HG03439 (cell line): ENCODE measurements around the gene TBX15.

Experiments used
- ATAC-seq: cut with Tn5 transposase; IDR thresholded peaks from one replicate; pipeline ENCODE4 v1.9.1; 2021; ENCODE audit warnings: mild to moderate bottlenecking, moderate library complexity; ENCODE audit not compliant: unreplicated experiment

TBX15 gene

GRCh38 chr1:119002028-119002686 lies 14.0 kb upstream of the TBX15 start:
- no peak for ATAC-seq

GRCh38 chr1:119001181-119002027 lies 13.3 kb upstream of the TBX15 start:
- ATAC-seq: no peak

GRCh38 chr1:119000371-119001180 lies 12.4 kb upstream of the TBX15 start:
- no peak for ATAC-seq

- no peak for ATAC-seq
Measured at GRCh38 chr1:118999348-119000071, 11.4 kb upstream of the TBX15 start.

- ATAC-seq: no peak
Measured at GRCh38 chr1:118998171-118998570, 10.0 kb upstream of the TBX15 start.

GRCh38 chr1:118997225-118997624 lies 9.1 kb upstream of the TBX15 start:
- ATAC-seq: no peak

- ATAC-seq: no peak
Measured at GRCh38 chr1:118995312-118996016, 7.3 kb upstream of the TBX15 start.

GRCh38 chr1:118993700-118994026 lies 5.5 kb upstream of the TBX15 start:
- no peak for ATAC-seq

- no peak for ATAC-seq
Measured at GRCh38 chr1:118992868-118993699, 4.9 kb upstream of the TBX15 start.

GRCh38 chr1:118992237-118992825 lies 4.2 kb upstream of the TBX15 start:
- ATAC-seq: no peak

GRCh38 chr1:118991448-118991847 lies 3.3 kb upstream of the TBX15 start:
- ATAC-seq: no peak

- ATAC-seq: no peak
Measured at GRCh38 chr1:118990513-118991152, 2.5 kb upstream of the TBX15 start.

- ATAC-seq: no peak
Measured at GRCh38 chr1:118989878-118990378, 1.8 kb upstream of the TBX15 start.

- no peak for ATAC-seq
Measured at GRCh38 chr1:118989006-118989815, 1.1 kb upstream of the TBX15 start.

GRCh38 chr1:118987468-118988185 lies 516 bp downstream of the TBX15 start:
- no peak for ATAC-seq

- ATAC-seq: no peak
Measured at GRCh38 chr1:118986555-118987467, 1.3 kb downstream of the TBX15 start.
